Measurements from ENCODE around the gene TRIM28. TPM values are rescaled to one million over a fixed set of nuclear protein-coding genes. Genes with fewer than 3 reads are reported as not detected.

Gene TRIM28
- total RNA-seq (100 to 1,000 TPM; 157 to 236 (median 207) TPM), polyA plus RNA-seq (100 to 1,000 TPM in 2 of 3 donors, 10 to 100 TPM in 1; 84.8 to 223 (median 150) TPM)

DNA sequence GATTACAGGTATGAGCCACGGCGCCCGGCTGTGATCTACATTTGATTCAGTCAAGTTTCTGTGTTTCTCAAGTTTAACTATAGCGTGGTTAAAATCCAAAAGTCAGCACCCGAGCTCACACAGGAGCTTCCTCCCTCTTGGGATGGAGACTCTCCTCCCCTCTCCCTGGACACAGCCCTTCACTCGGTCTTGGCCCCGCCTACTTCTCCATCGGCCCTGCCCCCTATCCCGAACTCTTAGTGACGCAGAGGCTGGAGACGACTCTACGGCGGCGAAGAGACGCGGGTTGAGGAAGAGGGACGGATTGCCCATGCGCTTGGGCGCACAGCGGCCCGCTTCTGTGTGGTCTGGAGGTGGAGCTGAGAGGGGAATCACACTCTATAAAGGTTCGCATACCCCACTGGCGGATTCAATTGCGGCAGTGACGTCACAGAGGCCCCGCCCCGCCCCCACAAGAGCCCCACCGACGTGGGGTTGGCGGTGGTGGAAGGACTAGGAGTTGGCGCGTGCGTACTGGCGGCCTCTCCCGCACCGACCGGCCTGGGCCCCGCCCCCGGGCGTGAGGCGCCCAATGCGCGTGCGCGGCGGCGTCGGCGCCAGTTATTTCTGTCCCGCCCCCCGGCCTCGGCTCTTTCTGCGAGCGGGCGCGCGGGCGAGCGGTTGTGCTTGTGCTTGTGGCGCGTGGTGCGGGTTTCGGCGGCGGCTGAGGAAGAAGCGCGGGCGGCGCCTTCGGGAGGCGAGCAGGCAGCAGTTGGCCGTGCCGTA, at the start of gene TRIM28:
Gene TRIM28 (plus strand): TSS at position 239 of the 765 bp plus-strand sequence. CDS start 694 bp downstream, outside the sequence.
- DNase-seq = peak; percentile 99
- H3K36me3 ChIP-seq = peaks cover 11 to 27% (median 22%) of the 10 kb centered on the region in 4 donors
- peaks cover 0 to 8% (median 0%) of the 10 kb centered on the region in 3 donors for H3K27me3 ChIP-seq
- H3K27ac ChIP-seq = peak within 1 kb of the TSS; percentile 86 to 98 (median 97)
- peak within 1 kb of the TSS; percentile 74 to 98 (median 97) for H3K4me3 ChIP-seq
- H3K9me3 ChIP-seq = no peaks in the 10 kb centered on the region
- intact Hi-C loops (cut with DNase I) = loop anchor here (1.0 to 2.0 kb wide), 3 partner anchors 11 to 29 kb away; partner anchors contain the start of genes CHMP2A and MZF1
- peaks cover 0 to 34% (median 26%) of the 10 kb centered on the region in 4 donors for H3K4me1 ChIP-seq
- TF ChIP-seq, protein P1, sequence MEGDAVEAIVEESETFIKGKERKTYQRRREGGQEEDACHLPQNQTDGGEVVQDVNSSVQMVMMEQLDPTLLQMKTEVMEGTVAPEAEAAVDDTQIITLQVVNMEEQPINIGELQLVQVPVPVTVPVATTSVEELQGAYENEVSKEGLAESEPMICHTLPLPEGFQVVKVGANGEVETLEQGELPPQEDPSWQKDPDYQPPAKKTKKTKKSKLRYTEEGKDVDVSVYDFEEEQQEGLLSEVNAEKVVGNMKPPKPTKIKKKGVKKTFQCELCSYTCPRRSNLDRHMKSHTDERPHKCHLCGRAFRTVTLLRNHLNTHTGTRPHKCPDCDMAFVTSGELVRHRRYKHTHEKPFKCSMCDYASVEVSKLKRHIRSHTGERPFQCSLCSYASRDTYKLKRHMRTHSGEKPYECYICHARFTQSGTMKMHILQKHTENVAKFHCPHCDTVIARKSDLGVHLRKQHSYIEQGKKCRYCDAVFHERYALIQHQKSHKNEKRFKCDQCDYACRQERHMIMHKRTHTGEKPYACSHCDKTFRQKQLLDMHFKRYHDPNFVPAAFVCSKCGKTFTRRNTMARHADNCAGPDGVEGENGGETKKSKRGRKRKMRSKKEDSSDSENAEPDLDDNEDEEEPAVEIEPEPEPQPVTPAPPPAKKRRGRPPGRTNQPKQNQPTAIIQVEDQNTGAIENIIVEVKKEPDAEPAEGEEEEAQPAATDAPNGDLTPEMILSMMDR (IDR thresholded peaks at IDR 0.05) = peak in 1 of 4 experiments; percentile 15
- TF ChIP-seq POLR2A (IDR thresholded peaks at IDR 0.05) = peak; percentile 94 to 98
- peak in 1 of 4 donors; percentile 69 for TF ChIP-seq EP300 (IDR thresholded peaks at IDR 0.05)
- TF ChIP-seq POLR2AphosphoS5 (IDR thresholded peaks at IDR 0.05) = peak; percentile 99
- 0 to 1% methylated on average over 73 of the region's 73 CpGs for WGBS, 2 donors

DNA sequence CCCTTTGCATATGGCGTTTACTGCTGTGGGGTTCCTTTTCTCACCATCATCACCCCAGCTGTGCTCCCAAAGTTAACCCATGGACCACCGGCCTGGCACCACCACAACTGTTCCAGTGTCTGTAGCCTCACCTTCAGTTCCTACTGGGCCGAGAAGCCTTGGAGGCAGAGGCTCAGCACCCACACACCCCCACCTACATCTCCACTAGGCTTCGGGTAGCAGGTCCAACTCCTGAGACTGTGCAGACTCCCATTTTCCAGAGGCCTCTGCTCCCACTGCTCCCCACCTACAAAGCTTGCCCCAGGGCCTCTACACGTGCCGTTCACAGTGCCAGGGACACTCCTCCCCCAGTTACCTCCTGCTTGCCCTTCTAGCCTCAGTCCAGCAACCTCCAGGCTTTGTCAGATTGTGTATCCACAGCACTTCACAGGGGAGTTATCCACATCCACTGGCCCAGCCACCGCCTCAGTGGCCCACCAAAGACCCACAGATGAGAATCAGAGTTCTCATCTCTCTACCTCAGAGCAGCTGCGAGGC, 46.2 kb upstream of the TRIM28 start:
- WGBS, 2 donors = 87 to 92% methylated on average over 8 of the region's 8 CpGs
- H3K9me3 ChIP-seq = no peaks in the 10 kb centered on the region

GRCh38 chr19:58498316-58499020, 45.4 kb upstream of the TRIM28 start:
- peak overlapping the region; percentile 48 to 60 (median 54) for H3K4me3 ChIP-seq
- DNase-seq = no peak
- TF ChIP-seq, protein P1 (IDR thresholded peaks at IDR 0.05) = no peak
- TF ChIP-seq POLR2A (IDR thresholded peaks at IDR 0.05) (no peak), EP300 (IDR thresholded peaks at IDR 0.05) (no peak), POLR2AphosphoS5 (IDR thresholded peaks at IDR 0.05) (no peak)
- intact Hi-C loops (cut with DNase I) = loop anchor here (2.0 kb wide), 1 partner anchor 48 kb away; the partner anchor contains the start of gene ZNF324B
- H3K36me3 ChIP-seq = no peaks in the 10 kb centered on the region
- peak overlapping the region; percentile 10 to 85 (median 78) for H3K27ac ChIP-seq
- 61 to 86% methylated on average over 22 of the region's 22 CpGs for WGBS, 2 donors
- no peaks in the 10 kb centered on the region for H3K9me3 ChIP-seq
- H3K4me1 ChIP-seq = peaks cover 0 to 23% (median 20%) of the 10 kb centered on the region in 4 donors
- H3K27me3 ChIP-seq = no peaks in the 10 kb centered on the region

More for the DNA sequence above, 46.2 kb upstream of the TRIM28 start:
- TF ChIP-seq EP300 (IDR thresholded peaks at IDR 0.05) (no peak), POLR2A (IDR thresholded peaks at IDR 0.05) (no peak), POLR2AphosphoS5 (IDR thresholded peaks at IDR 0.05) (no peak)
- TF ChIP-seq, protein P1 (IDR thresholded peaks at IDR 0.05) = no peak
- peaks cover 0 to 23% (median 20%) of the 10 kb centered on the region in 4 donors for H3K4me1 ChIP-seq
- no peak overlapping the region for H3K27ac ChIP-seq
- DNase-seq = no peak
- no peak overlapping the region for H3K4me3 ChIP-seq
- H3K27me3 ChIP-seq = no peaks in the 10 kb centered on the region
- intact Hi-C loops (cut with DNase I) = loop anchor here (2.0 kb wide), 1 partner anchor 47 kb away; the partner anchor contains the start of gene ZNF324B
- no peaks in the 10 kb centered on the region for H3K36me3 ChIP-seq

DNA sequence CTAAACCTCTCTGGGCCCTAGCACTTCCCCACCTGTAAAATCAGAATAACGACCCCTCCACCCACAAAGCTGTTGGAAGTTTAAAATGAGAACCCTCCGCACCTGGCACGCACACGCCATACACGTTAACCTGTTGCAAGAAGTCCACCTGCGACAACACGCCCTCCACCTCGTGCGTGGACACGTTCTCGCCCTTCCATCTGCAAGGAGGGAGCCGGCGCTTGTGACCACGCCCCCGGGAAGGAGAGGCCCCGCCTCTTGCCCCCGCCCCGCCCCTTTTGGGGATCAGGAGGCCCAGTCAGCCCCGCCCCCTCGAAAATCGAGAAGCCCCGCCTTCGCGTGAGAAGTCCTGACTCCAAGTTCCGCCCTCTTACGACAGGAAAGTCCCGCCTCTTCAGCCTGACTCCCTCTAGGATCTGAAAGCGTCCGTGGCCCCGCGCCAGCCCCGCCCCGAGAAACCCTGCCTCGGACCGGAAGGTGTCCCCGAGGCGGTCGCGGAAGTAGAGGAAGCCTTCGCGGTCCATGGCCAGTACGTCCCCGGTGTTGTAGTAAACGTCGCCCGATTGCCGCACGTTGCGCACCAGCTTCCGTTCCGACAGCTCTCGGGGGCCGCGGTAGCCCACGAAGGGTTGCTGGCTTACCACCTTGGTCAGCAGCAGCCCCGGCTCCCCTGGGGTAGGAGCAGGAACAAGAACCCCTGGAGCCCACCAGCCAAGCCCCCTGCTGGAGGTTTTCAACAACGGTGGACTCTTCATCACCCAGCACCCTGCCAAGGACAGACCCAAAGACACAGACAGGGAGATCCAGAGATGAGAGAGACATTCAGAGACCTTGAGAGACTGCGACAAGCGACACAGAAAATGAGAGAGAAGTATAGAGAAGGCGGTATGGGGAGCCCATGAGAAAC, 44.6 kb upstream of the TRIM28 start:
- peak; percentile 100 for DNase-seq
- H3K36me3 ChIP-seq = no peaks in the 10 kb centered on the region
- intact Hi-C loops (cut with DNase I) = loop anchor here (2.0 kb wide), 1 partner anchor 48 kb away; the partner anchor contains the start of gene ZNF324B
- H3K27me3 ChIP-seq = no peaks in the 10 kb centered on the region
- peak overlapping the region; percentile 76 to 85 (median 80) for H3K27ac ChIP-seq
- 2 to 4% methylated on average over 60 of the region's 60 CpGs for WGBS, 2 donors
- peak overlapping the region; percentile 48 to 60 (median 54) for H3K4me3 ChIP-seq
- peaks cover 0 to 23% (median 20%) of the 10 kb centered on the region in 4 donors for H3K4me1 ChIP-seq
- peak; percentile 51 to 83 (median 74) for TF ChIP-seq POLR2AphosphoS5 (IDR thresholded peaks at IDR 0.05)
- TF ChIP-seq, protein P1 (IDR thresholded peaks at IDR 0.05) = no peak
- TF ChIP-seq POLR2A (IDR thresholded peaks at IDR 0.05) = no peak
- no peak for TF ChIP-seq EP300 (IDR thresholded peaks at IDR 0.05)
- no peaks in the 10 kb centered on the region for H3K9me3 ChIP-seq
